Esophagus muscularis mucosa (tissue), 4 donors: ENCODE measurements around the gene WWTR1. TPM values are rescaled to one million over a fixed set of nuclear protein-coding genes. Genes with fewer than 3 reads are reported as not detected.

Source experiments
- DNase-seq: peaks from one replicate; pipeline ENCODE4 v3.0.0-alpha.2; 2017; ENCODE audit errors: extremely low spot score
- H3K27ac ChIP-seq, 4 donors: fragments of 200-600 bp; sonication (generic); replicated peaks in 1 of 4; 1 replicate in 3 of 4; 2 replicates in 1 of 4; pipeline ENCODE4 v1.5.1; 2016 to 2019; ENCODE audit warnings: mild to moderate bottlenecking in 1 of 4
- H3K27me3 ChIP-seq, 4 donors: fragments of 200-600 bp; sonication (generic); one replicate each; pipeline versions ENCODE4 v1.5.1 to v1.6.0; 2016 to 2019
- H3K36me3 ChIP-seq, 4 donors: fragments of 200-600 bp; sonication (generic); one replicate each; pipeline ENCODE4 v1.5.1; 2016 to 2019
- H3K4me1 ChIP-seq, 4 donors: fragments of 200-600 bp; sonication (generic); one replicate each; pipeline ENCODE4 v1.5.1; 2016 to 2019
- H3K4me3 ChIP-seq, 4 donors: fragments of 200-600 bp; sonication (generic); 1 replicate in 2 of 4; 2 replicates in 2 of 4; pipeline ENCODE4 v1.5.1; 2016 to 2019; ENCODE audit warnings: mild to moderate bottlenecking in 4 of 4, moderate library complexity in 1 of 4
- H3K9me3 ChIP-seq, 4 donors: fragments of 200-600 bp; sonication (generic); 1 replicate in 3 of 4; 2 replicates in 1 of 4; pipeline ENCODE4 v1.5.1; 2016 to 2019
- CTCF ChIP-seq, 3 experiments: fragments of 200-600 bp in 2 of 3; fragments of 450-650 bp in 1 of 3; sonication (generic) in 2 of 3; IDR thresholded peaks; one replicate each; pipeline ENCODE4 v1.5.1; 2017 to 2019; ENCODE audit warnings: antibody characterized with exemption in 3 of 3, mild to moderate bottlenecking in 2 of 3, moderate library complexity in 1 of 3
- EP300 ChIP-seq: sonication (generic); formaldehyde crosslinking; IDR thresholded peaks from one replicate; pipeline ENCODE4 v1.6.1; 2017; ENCODE audit warnings: antibody characterized with exemption
- POLR2A ChIP-seq: fragments of 450-650 bp; IDR thresholded peaks from one replicate; pipeline ENCODE4 v1.6.1; 2017; ENCODE audit warnings: antibody characterized with exemption, moderate library complexity, mild to moderate bottlenecking, low read depth
- POLR2AphosphoS5 ChIP-seq, 2 donors: sonication (generic); formaldehyde crosslinking; IDR thresholded peaks; one replicate each; pipeline ENCODE4 v1.6.1; 2017; ENCODE audit warnings: antibody characterized with exemption in 2 of 2
- WGBS: methylation state at CpG from one replicate; pipeline ENCODE4 v1.1.5; 2018; 5-methylcytosine and 5-hydroxymethylcytosine counted together
- intact Hi-C: fragments of 100-400 bp; cut with DNase I; formaldehyde crosslinking; loops from one replicate; pipeline ENCODE4 v1.15.1; 2023
- total RNA-seq, 4 donors: library from RNA; depleted of rRNA; stranded (reverse); fragments of >200 nt; gene quantifications; one replicate each; pipeline versions ENCODE4 v1.1.0 to v1.2.1, GENCODE V29; 2016

The WWTR1 gene
- total RNA-seq, 4 donors from 2014 or later: 346 to 535 (median 463) TPM

GRCh38 chr3:149553781-149554451 is 103.9 kb downstream of the WWTR1 start:
- intact Hi-C loops: no loop called here
- no peak for TF ChIP-seq EP300
- peak; percentile 57 to 74 for TF ChIP-seq POLR2AphosphoS5 (IDR thresholded peaks at IDR 0.05)
- TF ChIP-seq POLR2A: no peak
- no peak for TF ChIP-seq CTCF (IDR thresholded peaks at IDR 0.05)
- DNase-seq: no peak
- H3K9me3 ChIP-seq: no peaks in the 10 kb centered on the region
- H3K27ac ChIP-seq: peak overlapping the region; percentile 62 to 79 (median 72)
- WGBS: 33% methylated on average over 13 of the region's 13 CpGs
- peaks cover 32 to 86% (median 78%) of the 10 kb centered on the region in 4 donors for H3K4me1 ChIP-seq
- H3K36me3 ChIP-seq: no peaks in the 10 kb centered on the region
- H3K27me3 ChIP-seq: no peaks in the 10 kb centered on the region
- peak overlapping the region in 2 of 4 donors; percentile 9 to 11 for H3K4me3 ChIP-seq

DNA sequence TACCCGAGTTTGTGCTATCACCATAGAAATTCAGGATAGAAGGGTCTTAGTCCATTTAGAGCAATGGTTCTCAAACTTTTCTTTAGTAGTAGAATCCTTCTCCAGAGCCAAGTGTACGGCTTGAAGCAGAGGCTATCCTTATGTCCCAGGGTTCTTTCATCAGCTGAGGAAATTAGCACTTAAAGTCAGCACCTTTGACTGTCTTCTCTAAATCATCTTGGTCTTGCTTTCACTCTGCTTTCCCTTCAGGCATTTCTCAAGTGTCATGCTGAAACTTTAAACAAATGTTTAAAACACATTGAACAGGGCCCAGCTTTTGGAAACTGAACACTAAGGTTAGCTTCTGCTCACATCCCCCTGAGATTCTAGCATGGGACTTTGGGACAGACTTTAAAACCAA is 105.1 kb downstream of the WWTR1 start:
- WGBS: 53% methylated on average over 2 of the region's 2 CpGs
- DNase-seq: no peak
- H3K27ac ChIP-seq: peak overlapping the region; percentile 62 to 79 (median 72)
- H3K36me3 ChIP-seq: no peaks in the 10 kb centered on the region
- intact Hi-C loops: no loop called here
- no peak overlapping the region for H3K4me3 ChIP-seq
- peaks cover 32 to 91% (median 86%) of the 10 kb centered on the region in 4 donors for H3K4me1 ChIP-seq
- H3K27me3 ChIP-seq: no peaks in the 10 kb centered on the region
- TF ChIP-seq POLR2AphosphoS5 (IDR thresholded peaks at IDR 0.05) (no peak), POLR2A (no peak), CTCF (IDR thresholded peaks at IDR 0.05) (no peak), EP300 (no peak)
- no peaks in the 10 kb centered on the region for H3K9me3 ChIP-seq

DNA sequence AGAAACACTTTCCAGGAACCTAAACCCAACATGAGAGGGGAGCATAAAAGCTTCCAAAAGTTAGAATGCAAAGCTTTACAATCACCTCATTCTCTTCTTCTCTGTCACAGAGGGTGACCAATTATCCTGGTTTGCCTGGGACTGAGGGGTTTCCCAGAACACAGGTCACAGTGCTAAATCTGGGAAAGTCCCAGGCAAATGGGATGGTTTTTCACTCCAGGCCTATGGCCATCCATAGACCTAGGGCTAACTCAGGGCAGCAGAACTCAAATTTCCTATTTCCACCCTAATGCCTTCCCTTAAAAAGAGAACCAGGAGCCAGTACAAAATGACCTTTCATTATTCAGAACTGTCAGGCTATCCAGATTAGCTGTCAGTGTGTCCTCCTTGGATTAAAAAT is 106.3 kb downstream of the WWTR1 start:
- no peaks in the 10 kb centered on the region for H3K27me3 ChIP-seq
- peak overlapping the region in 2 of 4 donors; percentile 77 to 79 for H3K27ac ChIP-seq
- no peaks in the 10 kb centered on the region for H3K9me3 ChIP-seq
- intact Hi-C loops: no loop called here
- H3K36me3 ChIP-seq: no peaks in the 10 kb centered on the region
- TF ChIP-seq CTCF (IDR thresholded peaks at IDR 0.05): no peak
- TF ChIP-seq EP300: no peak
- no peak for TF ChIP-seq POLR2AphosphoS5 (IDR thresholded peaks at IDR 0.05)
- no peak for DNase-seq
- no peak overlapping the region for H3K4me3 ChIP-seq
- H3K4me1 ChIP-seq: peaks cover 41 to 95% (median 89%) of the 10 kb centered on the region in 4 donors

- no peak for TF ChIP-seq CTCF (IDR thresholded peaks at IDR 0.05)
- TF ChIP-seq EP300: no peak
- TF ChIP-seq POLR2A: no peak
- TF ChIP-seq POLR2AphosphoS5 (IDR thresholded peaks at IDR 0.05): no peak
- no peaks in the 10 kb centered on the region for H3K36me3 ChIP-seq
- H3K27me3 ChIP-seq: no peaks in the 10 kb centered on the region
- no peak for DNase-seq
- intact Hi-C loops: loop anchor here (5.0 kb wide), 1 partner anchor 109 kb away; the partner anchor contains the start of gene WWTR1
- H3K4me3 ChIP-seq: peak overlapping the region in 1 of 4 donors; percentile 22
- 61% methylated on average over 4 of the region's 4 CpGs for WGBS
- H3K4me1 ChIP-seq: peaks cover 15 to 95% (median 83%) of the 10 kb centered on the region in 4 donors
- H3K9me3 ChIP-seq: no peaks in the 10 kb centered on the region
- H3K27ac ChIP-seq: peak overlapping the region; percentile 77 to 85 (median 80)
Measured at GRCh38 chr3:149548669-149549065, 109.2 kb downstream of the WWTR1 start.
